GM19397 (cell line): ENCODE data around the gene RNF167.

Experiments used
- ATAC-seq: cut with Tn5 transposase; IDR thresholded peaks from one replicate; pipeline ENCODE4 v1.9.1; 2021; ENCODE audit warnings: mild to moderate bottlenecking, moderate library complexity; ENCODE audit not compliant: unreplicated experiment

RNF167 gene

GRCh38 chr17:4937553-4937952 is 2.5 kb upstream of the RNF167 start:
- no peak for ATAC-seq

GRCh38 chr17:4938069-4938491 is 2.0 kb upstream of the RNF167 start:
- ATAC-seq, result no peak

GRCh38 chr17:4938688-4939545 is 1.2 kb upstream of the RNF167 start:
- ATAC-seq, result no peak

GRCh38 chr17:4939546-4939795 is 597 bp upstream of the RNF167 start:
- peak; percentile 19 for ATAC-seq

- no peak for ATAC-seq
Observed at GRCh38 chr17:4940555-4941318, 669 bp downstream of the RNF167 start.

- ATAC-seq, result no peak
Observed at GRCh38 chr17:4941319-4941610, 1.2 kb downstream of the RNF167 start.

- ATAC-seq, result no peak
Observed at GRCh38 chr17:4942760-4943508, 2.9 kb downstream of the RNF167 start.

GRCh38 chr17:4944163-4944553 is 4.1 kb downstream of the RNF167 start:
- ATAC-seq, result no peak

- no peak for ATAC-seq
Observed at GRCh38 chr17:4944554-4945175, 4.6 kb downstream of the RNF167 start.

GRCh38 chr17:4945176-4945943 is 5.3 kb downstream of the RNF167 start:
- ATAC-seq, result no peak

- ATAC-seq, result no peak
Observed at GRCh38 chr17:4945944-4946280, 5.8 kb downstream of the RNF167 start.

- no peak for ATAC-seq
Observed at GRCh38 chr17:4946312-4946976, 6.4 kb downstream of the RNF167 start.

GRCh38 chr17:4947010-4947410 is 6.9 kb downstream of the RNF167 start:
- no peak for ATAC-seq

GRCh38 chr17:4947411-4948165 is 7.5 kb downstream of the RNF167 start:
- peak; percentile 24 for ATAC-seq

GRCh38 chr17:4948166-4948930 is 8.3 kb downstream of the RNF167 start, which contains the start of gene PFN1:
PFN1 (minus strand) TSS chr17:4948530; CDS start chr17:4948394, 136 bp downstream.
- peak; percentile 24 for ATAC-seq

- peak; percentile 33 for ATAC-seq
Observed at GRCh38 chr17:4948931-4949320, 8.9 kb downstream of the RNF167 start.

- ATAC-seq, result peak; percentile 31
Observed at GRCh38 chr17:4949321-4950074, 9.4 kb downstream of the RNF167 start.
